ENCODE measurements around the gene INPP5A. TPM values are rescaled to one million over a fixed set of nuclear protein-coding genes. Genes with fewer than 3 reads are reported as not detected.

INPP5A gene
- total RNA-seq, 1 donor, result 15.9 TPM

DNA sequence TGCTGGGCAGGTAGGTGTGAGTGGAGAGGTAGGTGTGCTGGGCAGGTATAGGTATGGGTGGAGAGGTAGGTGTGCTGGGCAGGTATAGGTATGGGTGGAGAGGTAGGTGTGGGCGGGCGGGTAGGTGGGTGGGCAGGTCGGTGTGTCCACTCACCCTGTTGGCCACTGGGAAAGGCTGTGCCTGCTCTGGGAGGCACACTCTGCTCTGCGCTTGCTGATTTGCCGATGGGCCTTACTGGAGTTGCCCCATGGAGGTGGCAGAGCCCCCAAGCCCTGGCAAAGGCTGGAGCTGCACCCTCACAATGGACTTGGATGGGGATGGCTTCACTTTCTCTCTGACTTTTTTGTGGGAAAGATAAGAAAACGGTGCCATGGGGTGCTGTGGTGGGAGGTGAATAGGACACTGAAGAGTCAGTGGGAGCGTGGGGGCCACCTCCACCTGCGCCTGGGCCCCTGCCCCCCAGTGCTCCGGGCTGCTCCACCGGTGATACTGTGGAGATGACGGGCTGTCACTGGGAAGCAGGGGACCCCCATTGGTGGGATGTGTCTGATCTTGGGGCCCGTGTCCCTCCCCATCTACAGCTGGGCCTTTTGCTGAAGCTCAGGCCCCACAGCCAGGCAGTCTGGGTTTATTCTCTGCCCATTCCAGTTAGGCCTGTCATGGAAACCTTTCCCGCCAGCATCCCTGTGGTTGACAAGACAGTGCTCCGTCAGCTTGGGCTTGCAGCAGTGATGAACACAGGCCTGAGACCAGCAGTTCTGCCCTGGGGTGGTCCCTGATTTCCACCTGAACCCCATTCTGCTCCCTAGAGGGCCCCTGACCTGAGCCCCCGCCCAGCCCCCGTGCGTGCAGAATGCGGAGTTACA lies 173.4 kb downstream of the INPP5A start:
- DNase-seq (ENCODE audit: low read depth in 2 of 3, low spot score in 2 of 3), result no peak

DNA sequence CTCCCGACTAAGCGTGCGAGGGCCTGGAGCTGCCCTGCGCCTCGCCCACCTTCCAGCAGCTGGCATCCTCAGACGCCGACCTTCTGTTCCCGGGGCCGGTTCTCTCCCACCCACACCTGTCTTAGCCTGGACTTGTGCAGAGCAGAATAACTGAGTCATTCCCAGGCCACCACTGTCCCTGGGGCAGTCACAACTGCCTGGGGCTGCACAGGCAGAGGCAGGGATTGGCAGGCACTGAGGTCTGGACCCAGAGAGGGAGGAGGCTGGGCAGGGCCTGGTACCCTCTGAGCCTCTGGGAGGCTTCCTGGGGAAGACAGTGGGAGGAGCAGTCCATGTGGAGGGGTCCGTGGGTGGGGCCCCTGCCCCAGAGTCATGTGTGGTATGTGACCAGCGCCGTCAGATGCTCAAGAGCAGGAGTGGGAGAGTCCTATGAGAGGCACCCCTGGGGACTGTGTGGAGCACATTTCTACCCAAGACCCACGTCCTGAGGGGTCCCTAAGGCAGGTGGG lies 174.1 kb downstream of the INPP5A start:
- no peak for DNase-seq (ENCODE audit: low read depth in 2 of 3, low spot score in 2 of 3)

DNA sequence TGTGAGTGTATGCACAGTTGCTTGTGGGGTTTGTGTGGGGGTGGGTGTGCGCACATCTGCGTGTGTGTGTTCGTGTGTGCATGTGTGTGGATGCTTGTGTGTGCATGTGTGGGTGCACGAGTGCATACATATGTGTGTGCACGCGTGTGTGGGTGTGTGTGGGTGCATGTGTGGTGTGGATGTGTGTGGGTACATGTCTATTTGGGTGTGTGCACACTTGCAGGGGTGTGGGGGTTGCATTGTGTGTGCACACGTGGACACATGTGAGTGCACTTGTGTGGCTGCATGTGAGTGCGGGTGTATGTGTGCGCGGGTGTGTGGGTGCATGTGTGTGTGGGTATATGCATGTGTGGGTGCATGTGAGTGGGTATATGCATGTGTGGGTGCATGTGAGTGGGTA lies 174.7 kb downstream of the INPP5A start:
- DNase-seq (ENCODE audit: low read depth in 2 of 3, low spot score in 2 of 3), result no peak

DNA sequence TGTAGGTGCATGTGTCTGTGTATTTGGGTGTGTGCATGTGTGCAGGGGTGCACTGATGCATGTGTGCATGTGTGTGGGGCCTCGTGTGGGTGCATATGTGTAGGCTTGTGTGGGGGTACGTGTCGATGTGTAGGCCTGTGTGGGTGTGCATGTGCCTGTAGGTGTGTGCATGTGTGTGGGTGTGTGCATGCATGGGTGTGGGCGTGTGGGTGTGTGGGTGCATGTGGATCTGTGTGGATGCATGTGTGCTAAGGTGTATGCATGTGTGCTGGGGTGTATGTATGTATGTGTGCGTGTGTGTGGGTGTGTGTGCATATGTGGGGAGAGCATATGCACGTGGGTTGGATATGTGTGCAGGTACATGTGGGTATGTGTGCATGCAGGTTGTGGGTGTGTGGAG lies 175.2 kb downstream of the INPP5A start:
- DNase-seq (ENCODE audit: low read depth in 2 of 3, low spot score in 2 of 3), result no peak

DNA sequence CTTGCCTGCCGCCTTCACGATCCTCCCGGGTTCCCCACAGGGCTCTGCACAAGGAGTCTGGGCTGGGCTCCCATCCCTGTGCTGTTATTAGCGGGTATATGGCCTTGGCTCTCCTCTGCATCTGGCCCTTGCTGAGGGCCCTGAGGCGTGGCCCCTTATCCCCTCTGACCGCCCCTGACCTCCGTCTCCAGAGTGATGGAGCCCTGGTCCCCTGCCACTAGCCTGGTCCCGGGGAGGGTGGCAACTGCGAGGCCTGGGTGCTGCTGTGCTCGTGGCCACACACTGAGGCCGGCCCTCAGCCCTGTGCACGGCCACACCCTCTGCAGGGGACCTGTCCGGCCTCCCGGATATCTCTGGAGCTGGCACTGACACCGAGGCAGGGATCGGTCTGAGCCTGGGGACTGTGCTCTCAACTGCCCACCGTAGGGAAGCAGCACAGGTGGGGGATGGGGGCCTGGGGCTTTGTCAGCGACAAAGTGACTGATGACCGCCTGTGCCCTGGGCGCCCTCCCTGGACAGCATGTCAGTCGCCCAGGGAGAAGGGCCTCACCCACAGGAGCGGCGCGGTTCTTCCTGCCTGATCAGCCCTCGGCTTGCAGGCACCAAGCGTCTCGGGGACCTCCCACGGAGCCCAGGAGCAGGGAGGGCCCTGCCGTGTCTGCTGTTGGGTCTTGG lies 176.0 kb downstream of the INPP5A start:
- no peak for DNase-seq (ENCODE audit: low read depth in 2 of 3, low spot score in 2 of 3)

DNA sequence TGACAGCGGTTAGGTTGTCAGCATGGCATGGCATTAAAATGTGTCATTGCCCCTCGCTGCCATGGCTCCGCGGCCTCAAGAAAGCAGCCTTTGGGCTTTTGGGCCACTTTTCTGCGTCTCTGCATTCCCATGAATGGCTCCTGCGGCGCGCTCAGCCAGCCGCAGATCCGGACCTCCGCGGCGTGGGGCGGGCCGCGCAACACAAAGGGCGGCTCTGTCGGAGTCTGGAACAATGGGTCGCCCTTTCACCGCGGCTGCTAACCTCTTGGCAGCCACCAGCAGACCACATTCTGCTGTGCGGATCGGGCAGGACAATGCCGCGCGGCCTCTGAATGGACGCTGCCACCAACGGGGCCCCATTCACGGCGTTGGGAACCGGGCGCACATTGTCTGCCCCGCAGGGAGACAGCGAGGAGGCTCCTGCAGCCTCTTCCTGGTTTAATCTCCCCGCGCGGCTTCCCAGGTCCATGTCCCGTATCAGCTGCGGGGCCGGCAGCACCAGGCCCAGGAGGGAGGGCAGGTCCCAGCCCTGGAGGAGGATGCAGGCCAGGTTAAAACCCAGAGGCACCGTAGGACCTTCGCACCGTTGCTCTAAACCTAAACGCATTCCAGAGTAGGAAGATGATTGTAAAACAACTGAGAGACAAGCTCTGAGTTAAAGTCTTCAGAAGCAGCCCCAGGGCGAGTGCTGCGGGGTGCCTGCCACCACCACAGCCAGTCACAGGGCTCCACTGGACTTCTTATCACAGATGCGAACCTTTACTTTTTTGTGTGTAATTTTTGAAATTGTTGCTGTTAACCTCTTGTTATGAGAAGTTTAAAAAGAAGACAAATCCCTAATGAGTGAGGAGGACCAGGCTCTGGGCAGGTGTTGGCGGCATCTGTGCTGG lies 176.8 kb downstream of the INPP5A start:
- no peak for DNase-seq (ENCODE audit: low read depth in 2 of 3, low spot score in 2 of 3)

DNA sequence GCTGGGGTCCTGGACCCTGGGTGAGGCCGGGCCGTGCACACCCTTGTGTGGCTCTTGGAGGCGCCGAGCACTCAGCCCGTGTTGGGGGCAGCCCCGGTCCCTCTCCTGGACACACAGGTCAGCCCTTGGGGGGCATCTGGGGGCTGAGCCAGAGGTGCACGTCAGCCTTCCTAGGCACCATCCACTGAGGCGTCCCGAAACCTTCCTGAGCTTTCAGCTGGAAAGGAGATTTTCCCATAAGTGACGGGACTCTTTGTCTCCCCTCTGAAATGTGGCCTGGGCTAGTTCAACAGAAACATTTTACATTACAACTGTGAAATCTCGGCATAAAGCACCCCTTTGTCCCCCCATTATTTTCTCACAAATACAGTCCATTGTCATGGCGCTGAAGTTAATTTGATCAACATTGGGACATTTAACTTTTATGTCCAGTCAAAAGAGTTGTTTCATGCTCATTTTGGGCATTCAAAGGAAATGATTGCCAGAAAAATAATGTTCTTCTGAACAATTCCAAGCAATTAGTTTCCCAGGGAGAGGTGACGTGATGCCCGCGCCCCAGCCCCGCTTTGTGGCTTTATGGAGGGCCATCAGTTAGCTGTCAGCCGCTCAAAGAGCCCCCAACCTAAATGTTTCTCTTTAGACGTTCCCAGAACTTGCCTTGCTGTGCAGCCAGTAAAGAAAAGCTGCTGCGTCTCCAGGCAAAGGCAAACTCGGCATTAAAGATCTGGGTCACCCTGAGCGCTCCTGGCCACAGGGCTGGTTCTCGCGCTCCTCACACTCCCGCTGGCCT lies 177.6 kb downstream of the INPP5A start:
- DNase-seq (ENCODE audit: low read depth in 2 of 3, low spot score in 2 of 3), result no peak

DNA sequence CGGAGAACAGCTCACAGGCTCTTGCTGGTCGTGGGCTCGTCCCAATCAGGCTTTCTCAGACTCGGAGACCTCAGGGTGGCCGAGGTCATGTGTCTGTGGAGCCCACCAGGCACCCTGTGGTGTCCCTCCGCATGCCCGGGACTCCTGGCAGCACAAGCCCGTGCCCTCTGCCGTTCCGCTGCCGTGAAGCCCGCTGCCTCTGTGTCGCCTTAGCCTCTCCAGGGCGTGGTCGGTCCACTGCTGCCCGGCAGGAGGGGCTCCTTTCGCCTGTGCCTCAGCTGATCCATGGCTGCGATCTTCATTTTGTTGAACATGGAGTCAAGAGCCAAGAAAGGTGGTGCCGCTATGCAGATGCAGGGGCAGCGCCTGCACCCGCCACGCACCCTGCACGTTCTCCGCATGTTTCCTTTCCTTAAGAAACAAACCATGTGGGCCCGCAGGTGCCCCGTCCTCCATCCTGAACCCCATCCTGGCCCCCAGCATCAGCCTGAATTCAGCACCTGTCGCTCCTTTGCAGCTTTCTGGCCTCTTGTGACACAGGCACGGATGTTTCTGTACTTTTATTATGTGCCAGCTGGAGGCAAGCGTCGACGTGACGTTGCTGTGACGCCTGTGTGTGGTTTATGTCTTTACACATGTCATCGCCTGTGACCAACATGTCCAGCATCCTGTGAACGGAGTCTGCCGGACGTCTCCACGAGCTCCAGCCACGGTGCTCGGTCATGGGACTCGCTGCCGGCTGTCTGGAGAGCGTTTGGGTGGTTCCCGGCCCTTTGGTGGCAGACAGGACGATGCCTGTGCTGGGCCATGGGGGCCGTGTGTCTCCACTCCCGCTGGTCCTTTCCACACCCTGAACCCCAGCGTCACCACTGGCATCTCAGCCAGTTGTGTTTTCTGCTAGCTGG lies 178.4 kb downstream of the INPP5A start:
- no peak for DNase-seq (ENCODE audit: low read depth in 2 of 3, low spot score in 2 of 3)

DNA sequence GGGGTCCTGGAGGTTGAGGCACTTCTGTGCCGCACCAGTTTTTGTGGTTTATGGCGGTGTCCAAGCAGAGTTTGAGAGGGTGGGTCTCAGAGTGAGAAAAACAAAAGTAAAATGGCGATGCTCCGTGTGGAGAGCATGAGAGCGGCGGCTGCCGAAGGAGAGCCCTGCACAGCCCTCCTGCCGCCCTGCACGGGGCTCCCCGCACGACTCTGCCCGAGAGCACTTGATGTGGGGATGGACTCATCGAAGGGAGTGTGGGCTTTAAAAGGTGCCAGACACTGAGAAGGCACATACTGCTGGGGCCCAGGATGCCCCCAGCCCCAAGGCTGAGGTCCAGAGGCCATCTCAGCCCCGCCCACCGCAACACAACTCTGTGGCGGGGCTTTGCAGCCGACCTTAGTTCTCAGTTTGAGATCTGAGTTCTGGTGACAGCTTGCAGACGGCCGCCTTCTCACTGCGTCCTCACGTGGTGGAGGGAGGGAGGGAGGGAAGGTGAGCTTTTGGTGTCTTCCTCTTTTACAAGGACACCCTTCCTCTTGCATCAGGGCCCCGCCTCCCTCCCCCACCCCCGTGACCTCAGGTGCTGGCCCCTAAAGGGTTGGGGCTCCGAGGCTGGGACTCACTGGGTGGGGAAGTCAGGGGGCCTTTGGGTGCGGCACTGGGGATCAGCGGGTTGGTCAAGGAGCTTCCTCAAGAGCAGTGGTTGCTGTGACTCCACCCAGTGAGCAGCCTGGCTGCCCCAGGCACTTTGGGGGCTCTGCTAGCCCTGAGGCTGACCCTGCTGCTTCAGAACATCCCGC lies 179.3 kb downstream of the INPP5A start:
- no peak for DNase-seq (ENCODE audit: low read depth in 2 of 3, low spot score in 2 of 3)

DNA sequence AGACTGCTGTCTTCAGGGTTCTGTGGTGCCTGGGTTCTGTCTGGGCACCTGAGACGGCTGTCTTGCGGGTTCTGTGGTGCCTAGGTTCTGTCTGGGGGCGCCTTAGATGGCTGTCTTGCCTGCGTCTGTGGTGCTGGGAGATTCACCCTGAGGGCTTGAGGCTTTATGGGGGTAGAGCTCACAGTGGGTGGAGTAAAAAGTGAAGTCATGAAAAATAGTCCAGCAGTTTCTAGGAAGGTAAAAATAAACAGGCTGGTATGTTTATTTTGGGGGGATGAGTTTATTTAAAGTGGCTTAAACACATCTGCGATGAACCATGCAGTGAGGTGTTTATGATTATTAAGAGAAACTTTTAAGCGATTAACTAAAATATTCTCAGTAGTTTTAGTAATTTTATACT lies 184.1 kb downstream of the INPP5A start:
- no peak for DNase-seq (ENCODE audit: low read depth in 2 of 3, low spot score in 2 of 3)

DNA sequence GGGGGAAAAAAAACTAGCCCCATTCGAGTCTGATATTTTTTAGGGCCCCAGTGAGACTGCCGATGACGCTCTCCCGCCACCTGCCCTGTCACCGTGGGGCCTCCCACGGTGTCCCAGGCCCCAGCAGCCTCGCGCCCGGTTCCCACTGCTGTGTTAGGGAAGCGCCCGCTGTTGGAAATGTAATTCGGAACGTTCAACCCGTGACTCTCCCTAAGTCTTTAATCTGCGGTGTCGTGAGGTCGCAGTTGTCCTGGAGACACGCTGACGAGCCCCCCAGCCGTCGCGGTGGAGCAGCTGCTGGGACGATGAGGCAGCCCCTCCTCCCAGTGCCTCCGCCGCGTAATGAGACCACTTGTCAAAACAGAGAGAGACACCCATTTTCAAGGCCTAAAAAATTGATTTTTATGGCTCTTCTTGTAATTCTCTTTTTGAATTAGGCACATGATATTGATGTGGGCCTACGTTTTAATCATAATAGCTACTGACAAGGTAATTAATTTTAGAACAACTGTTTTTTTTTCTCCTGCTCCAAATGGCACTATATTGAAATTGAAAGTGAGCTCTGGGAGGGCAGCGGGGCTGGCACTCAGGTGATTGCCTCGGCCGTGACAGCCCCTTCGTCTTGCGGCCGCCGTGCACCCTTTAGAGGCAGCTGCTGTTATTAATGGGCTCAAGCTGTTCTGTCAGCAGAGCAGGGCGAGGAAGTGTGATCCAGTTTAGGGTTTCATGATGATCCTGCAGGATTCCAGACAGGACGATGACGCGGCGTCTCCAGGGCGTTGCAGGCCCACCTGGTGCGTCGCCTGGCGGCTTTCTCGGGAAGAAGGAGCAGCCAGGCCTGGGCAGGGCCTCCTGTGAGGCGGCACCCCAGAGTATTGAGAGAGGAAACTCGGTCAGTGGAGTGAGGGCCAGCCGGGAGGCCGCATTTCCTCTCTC lies 185.1 kb downstream of the INPP5A start:
- DNase-seq (ENCODE audit: low read depth in 2 of 3, low spot score in 2 of 3), result no peak

DNA sequence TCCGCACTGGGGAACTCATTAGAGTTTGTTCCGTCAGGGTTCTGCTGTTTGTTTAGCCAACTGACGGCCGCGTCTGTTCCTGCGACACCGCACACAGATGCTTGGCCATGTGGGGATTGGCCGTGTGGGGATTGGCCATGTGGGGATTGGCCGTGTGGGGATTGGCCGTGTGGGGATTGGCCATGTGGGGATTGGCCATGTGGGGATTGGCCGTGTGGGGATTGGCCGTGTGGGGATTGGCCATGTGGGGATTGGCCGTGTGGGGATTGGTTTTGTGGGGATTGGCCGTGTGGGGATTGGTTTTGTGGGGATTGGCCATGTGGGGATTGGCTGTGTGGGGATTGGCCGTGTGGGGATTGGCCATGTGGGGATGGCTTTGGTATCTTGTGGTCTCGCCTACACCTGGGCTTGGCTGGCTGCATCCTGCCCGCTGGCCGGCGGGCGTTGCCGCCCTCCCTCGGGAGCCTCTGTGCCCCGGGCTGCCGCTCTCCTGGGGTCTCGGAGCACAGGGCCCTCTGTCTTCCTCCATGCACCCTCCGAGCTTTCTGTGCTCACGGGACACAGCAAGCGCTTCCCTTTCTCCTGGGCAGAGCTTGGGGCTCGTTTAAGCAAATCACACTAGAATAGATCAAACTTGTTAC lies 185.9 kb downstream of the INPP5A start:
- DNase-seq (ENCODE audit: low read depth in 2 of 3, low spot score in 2 of 3), result no peak

DNA sequence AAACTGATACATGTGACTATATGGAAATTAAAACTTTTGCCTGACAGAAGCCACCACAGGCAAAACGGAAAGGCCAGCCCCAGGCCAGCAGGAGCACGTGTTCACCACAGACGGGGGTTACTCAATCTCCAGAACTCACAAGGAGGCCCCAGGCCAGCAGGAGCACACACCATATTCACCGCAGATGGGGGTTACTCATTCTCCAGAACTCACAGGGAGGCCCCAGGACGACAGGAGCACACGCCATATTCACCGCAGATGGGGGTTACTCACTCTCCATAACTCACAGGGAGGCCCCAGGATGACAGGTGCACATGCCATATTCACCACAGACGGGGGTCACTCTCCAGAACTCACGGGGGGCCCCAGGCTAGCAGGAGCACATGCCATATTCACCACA lies 186.9 kb downstream of the INPP5A start:
- DNase-seq (ENCODE audit: low read depth in 2 of 3, low spot score in 2 of 3), result no peak

DNA sequence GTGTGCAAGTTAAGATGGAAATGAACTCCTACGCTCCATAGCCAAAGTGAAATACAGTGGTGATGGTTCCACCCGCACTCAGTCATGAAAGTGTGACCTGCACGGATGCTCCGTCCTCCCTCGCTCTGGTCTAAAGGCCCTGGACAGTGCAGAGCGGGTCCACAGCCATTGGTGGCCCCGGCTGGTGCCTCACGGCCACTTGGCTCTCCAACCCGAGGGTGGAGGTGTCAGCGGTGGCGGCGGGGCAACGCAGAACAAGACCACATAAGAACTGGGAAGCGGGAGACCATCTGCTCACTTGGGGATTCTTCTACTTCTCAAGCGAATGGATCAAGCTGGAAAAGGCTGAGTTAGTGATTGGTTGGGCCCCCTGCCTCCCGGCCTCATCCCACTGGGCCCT lies 187.6 kb downstream of the INPP5A start:
- DNase-seq (ENCODE audit: low read depth in 2 of 3, low spot score in 2 of 3), result no peak

DNA sequence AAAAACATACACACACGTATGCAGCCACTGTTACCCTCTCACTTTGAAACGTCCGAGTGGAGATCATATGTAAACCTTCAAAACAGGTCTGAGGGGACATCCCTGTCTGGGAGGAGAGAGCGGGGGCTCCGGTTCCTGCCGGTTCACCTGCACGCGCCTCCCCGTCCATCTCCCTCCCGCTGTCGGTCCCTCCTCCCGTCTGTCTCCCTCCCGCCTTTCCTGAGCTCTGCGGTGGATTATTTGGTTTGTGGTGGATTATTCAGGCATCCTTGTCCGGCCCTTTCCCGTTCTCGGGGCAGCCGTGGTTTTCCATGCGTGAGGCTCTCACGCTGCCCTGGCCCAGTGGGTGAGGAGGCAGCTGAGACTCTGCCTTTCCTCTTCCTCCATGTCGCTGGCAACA lies 188.6 kb downstream of the INPP5A start:
- no peak for DNase-seq (ENCODE audit: low read depth in 2 of 3, low spot score in 2 of 3)

DNA sequence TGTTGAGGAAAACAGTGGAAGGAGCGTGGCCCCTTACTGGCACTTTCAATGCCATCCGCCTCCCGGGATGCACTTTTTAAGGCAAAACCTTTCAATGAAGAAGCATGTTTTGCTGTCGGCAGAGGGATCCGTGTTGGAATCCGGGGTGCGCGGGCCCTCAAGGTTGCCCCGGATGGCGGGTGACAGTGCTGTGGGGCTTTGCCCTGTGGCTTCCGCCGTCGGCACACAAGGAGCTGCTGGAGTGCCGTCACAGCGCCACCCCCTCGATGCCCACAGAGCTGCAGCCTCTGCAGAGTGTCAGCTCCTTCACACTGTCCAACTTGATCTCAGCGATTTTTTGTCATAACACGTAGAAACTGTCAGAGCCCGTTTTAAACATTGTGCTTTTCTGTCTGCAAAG lies 189.4 kb downstream of the INPP5A start:
- no peak for DNase-seq (ENCODE audit: low read depth in 2 of 3, low spot score in 2 of 3)

DNA sequence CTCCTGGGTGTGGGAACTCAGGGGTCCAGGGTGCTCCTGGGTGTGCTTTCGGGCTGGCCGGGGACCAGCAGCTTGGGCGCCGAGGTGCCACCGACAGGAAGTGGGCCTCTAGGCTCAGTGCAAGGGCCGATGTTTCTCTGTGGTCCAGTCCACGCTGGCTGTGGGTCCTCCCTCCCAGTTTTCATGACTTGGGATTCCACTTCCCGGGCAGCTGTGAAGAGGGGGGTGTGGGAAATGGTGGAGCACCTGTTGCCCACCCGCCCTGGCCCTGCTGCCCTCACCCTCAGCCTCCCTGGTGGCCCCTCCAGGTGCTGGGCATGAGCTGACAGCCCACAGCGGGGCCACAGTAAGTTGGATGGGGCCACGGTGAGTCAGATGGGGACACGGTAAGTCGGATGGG lies 189.8 kb downstream of the INPP5A start:
- DNase-seq (ENCODE audit: low read depth in 2 of 3, low spot score in 2 of 3), result no peak
